Suprapubic skin (tissue), 4 donors: ENCODE results near the gene RPS24.

ENCODE experiments used
- POLR2A ChIP-seq, 2 donors: fragments of 450-650 bp; IDR thresholded peaks; one replicate each; pipeline ENCODE4 v1.6.1; 2017; ENCODE audit warnings: antibody characterized with exemption in 2 of 2, mild to moderate bottlenecking in 2 of 2, moderate library complexity in 2 of 2
- POLR2AphosphoS5 ChIP-seq, 3 donors: sonication (generic); formaldehyde crosslinking; IDR thresholded peaks; one replicate each; pipeline ENCODE4 v1.6.1; 2017; ENCODE audit warnings: antibody characterized with exemption in 3 of 3
- TF ChIP-seq, protein P1 (sequence below), 2 donors: fragments of 200-600 bp in 1 of 2; fragments of 450-650 bp in 1 of 2; sonication (generic) in 1 of 2; IDR thresholded peaks; one replicate each; pipeline ENCODE4 v1.5.1; 2016 to 2019; ENCODE audit warnings: antibody characterized with exemption in 2 of 2, mild to moderate bottlenecking in 1 of 2, moderate library complexity in 1 of 2

DNA sequence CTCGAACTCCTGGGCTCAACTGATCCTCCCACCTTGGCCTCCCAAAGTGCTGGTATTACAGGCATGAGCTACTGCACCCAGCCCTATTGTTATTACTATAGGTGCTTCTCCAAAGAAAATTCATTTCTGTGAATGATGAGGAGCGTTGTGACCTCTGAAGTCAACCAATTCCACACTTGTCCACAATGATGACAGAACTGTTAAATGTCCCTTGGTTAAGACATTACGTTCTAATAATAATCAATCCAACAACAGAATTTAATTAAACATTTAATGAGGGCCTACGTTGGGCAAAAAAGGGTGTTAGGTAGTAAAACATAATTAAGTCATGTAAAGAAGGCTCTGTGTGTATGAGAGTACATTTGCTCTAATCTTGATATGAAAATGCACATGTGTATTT lies 22.6 kb upstream of the RPS24 start:
- TF ChIP-seq, protein P1, sequence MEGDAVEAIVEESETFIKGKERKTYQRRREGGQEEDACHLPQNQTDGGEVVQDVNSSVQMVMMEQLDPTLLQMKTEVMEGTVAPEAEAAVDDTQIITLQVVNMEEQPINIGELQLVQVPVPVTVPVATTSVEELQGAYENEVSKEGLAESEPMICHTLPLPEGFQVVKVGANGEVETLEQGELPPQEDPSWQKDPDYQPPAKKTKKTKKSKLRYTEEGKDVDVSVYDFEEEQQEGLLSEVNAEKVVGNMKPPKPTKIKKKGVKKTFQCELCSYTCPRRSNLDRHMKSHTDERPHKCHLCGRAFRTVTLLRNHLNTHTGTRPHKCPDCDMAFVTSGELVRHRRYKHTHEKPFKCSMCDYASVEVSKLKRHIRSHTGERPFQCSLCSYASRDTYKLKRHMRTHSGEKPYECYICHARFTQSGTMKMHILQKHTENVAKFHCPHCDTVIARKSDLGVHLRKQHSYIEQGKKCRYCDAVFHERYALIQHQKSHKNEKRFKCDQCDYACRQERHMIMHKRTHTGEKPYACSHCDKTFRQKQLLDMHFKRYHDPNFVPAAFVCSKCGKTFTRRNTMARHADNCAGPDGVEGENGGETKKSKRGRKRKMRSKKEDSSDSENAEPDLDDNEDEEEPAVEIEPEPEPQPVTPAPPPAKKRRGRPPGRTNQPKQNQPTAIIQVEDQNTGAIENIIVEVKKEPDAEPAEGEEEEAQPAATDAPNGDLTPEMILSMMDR (IDR thresholded peaks at IDR 0.05) = no peak
- TF ChIP-seq POLR2AphosphoS5 (IDR thresholded peaks at IDR 0.05) (no peak), POLR2A (IDR thresholded peaks at IDR 0.05) (no peak)
